ENCODE data around the gene KIRREL3. TPM values are rescaled to one million over a fixed set of nuclear protein-coding genes. Genes with fewer than 3 reads are reported as not detected.

Gene KIRREL3
- polyA plus RNA-seq, 2 of the 4 experiments (the other 2 are of a cell fraction), result 3.0 to 11.0 TPM

- no peak for TF ChIP-seq USF2 (IDR thresholded peaks at IDR 0.05)
- no peak for TF ChIP-seq NR3C1 (IDR thresholded peaks at IDR 0.05)
These were observed 403.5 kb downstream of the KIRREL3 start (continued) for GRCh38 chr11:126597041-126597440.

DNA sequence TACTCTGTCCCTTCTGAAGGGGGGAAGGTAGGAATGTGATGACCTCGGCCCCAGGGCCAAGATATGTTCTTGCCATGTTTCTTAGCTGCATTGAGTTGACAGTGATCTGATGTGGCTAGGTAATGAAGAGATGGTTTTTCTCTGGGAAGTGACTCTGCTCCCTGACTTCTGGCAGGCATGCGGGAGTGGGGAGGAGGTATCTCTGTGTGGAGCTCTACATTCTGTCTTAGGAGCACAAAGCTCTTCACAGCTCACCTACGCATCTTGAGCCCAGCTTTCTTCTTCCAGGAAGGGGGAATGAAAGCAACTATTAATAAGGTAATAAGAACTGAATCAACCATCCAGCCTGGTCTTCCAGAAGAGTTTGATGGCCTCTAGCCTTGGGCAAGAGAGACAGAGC, 404.1 kb downstream of the KIRREL3 start:
- no peaks in the 10 kb centered on the region for H3K4me1 ChIP-seq
- no peak for ATAC-seq
- H3K4me3 ChIP-seq, result no peak overlapping the region
- 83% methylated on average over 3 of the region's 3 CpGs for WGBS (ENCODE audit: missing lambda C conversion rate)
- ChIA-PET CTCF (no interaction called here), POLR2A (no interaction called here)
- no peak for DNase-seq (ENCODE audit: low read depth in 1 of 2, low spot score in 1 of 2)
- no peak overlapping the region for H3K27ac ChIP-seq
- no peaks in the 10 kb centered on the region for H3K9me3 ChIP-seq
- TF ChIP-seq MYC (IDR thresholded peaks at IDR 0.05; ENCODE audit: borderline replicate concordance, low read length) (no peak), GATA3 (IDR thresholded peaks at IDR 0.05; ENCODE audit: borderline replicate concordance) (no peak), SMC3 (IDR thresholded peaks at IDR 0.05) (no peak), POLR2AphosphoS2 (conservative IDR thresholded peaks at IDR 0.05; ENCODE audit: low read length) (no peak), ZSCAN20 (CRISPR knock-in tag; IDR thresholded peaks at IDR 0.05) (no peak), CBX2 (IDR thresholded peaks at IDR 0.05; ENCODE audit: borderline replicate concordance, low read depth) (no peak), RNF2 (IDR thresholded peaks at IDR 0.05; ENCODE audit: borderline replicate concordance, low read depth) (no peak), CEBPB (IDR thresholded peaks at IDR 0.05) (no peak), CBX8 (IDR thresholded peaks at IDR 0.05) (no peak), FOSB (CRISPR knock-in tag; IDR thresholded peaks at IDR 0.05) (no peak), JUN (IDR thresholded peaks at IDR 0.05) (no peak), BHLHE40 (IDR thresholded peaks at IDR 0.05; ENCODE audit: low read depth, low read length) (no peak), KDM5A (IDR thresholded peaks at IDR 0.05) (no peak), ESRRA (IDR thresholded peaks at IDR 0.05; ENCODE audit: borderline replicate concordance, low read length) (no peak), RFX5 (IDR thresholded peaks at IDR 0.05) (no peak), JUNB (IDR thresholded peaks at IDR 0.05) (no peak), EHF (CRISPR knock-in tag; IDR thresholded peaks at IDR 0.05) (no peak)
- TF ChIP-seq, protein P1, sequence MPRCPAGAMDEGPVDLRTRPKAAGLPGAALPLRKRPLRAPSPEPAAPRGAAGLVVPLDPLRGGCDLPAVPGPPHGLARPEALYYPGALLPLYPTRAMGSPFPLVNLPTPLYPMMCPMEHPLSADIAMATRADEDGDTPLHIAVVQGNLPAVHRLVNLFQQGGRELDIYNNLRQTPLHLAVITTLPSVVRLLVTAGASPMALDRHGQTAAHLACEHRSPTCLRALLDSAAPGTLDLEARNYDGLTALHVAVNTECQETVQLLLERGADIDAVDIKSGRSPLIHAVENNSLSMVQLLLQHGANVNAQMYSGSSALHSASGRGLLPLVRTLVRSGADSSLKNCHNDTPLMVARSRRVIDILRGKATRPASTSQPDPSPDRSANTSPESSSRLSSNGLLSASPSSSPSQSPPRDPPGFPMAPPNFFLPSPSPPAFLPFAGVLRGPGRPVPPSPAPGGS (IDR thresholded peaks at IDR 0.05), result no peak
- TF ChIP-seq, protein P2, sequence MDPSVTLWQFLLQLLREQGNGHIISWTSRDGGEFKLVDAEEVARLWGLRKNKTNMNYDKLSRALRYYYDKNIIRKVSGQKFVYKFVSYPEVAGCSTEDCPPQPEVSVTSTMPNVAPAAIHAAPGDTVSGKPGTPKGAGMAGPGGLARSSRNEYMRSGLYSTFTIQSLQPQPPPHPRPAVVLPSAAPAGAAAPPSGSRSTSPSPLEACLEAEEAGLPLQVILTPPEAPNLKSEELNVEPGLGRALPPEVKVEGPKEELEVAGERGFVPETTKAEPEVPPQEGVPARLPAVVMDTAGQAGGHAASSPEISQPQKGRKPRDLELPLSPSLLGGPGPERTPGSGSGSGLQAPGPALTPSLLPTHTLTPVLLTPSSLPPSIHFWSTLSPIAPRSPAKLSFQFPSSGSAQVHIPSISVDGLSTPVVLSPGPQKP (IDR thresholded peaks at IDR 0.05; ENCODE audit: low read depth, low read length), result no peak
- H3K4me2 ChIP-seq, result no peak overlapping the region
- FAIRE-seq, result no peak

- Histone ChIP-seq H3K9me3 (no peaks in the 10 kb centered on the region), H3K4me3 (no peak overlapping the region), H3K27ac (no peak overlapping the region), H3K4me1 (no peaks in the 10 kb centered on the region), H3K4me2 (no peak overlapping the region)
- TF ChIP-seq HOXA7 (CRISPR knock-in tag; IDR thresholded peaks at IDR 0.05), result no peak
- TF ChIP-seq ZFP36 (IDR thresholded peaks at IDR 0.05; ENCODE audit: borderline replicate concordance, partially characterized antibody), result no peak
- TF ChIP-seq CBX8 (IDR thresholded peaks at IDR 0.05), result no peak
- no peak for TF ChIP-seq TFCP2L1 (CRISPR knock-in tag; IDR thresholded peaks at IDR 0.05)
- TF ChIP-seq REST (IDR thresholded peaks at IDR 0.05), result no peak
- TF ChIP-seq, protein P1 (IDR thresholded peaks at IDR 0.05), result no peak
- no peak for TF ChIP-seq BHLHE40 (IDR thresholded peaks at IDR 0.05; ENCODE audit: low read depth, low read length)
- no peak for TF ChIP-seq MAZ (IDR thresholded peaks at IDR 0.05; ENCODE audit: borderline replicate concordance, low read depth, low read length)
- ATAC-seq (no peak), FAIRE-seq (no peak), DNase-seq (ENCODE audit: low read depth in 1 of 2, low spot score in 1 of 2) (no peak)
- CTCF ChIA-PET, result interaction anchor here (1.5 to 2.0 kb wide), 2 partner anchors 12 to 115 kb away, joined by 3 to 9 read pairs; no protein-coding TSS in a partner anchor
- 80% methylated on average over 1 of the region's 3 CpGs for WGBS (ENCODE audit: missing lambda C conversion rate)
- POLR2A ChIA-PET, result no interaction called here
These were observed 405.0 kb downstream of the KIRREL3 start for GRCh38 chr11:126595560-126595959.

All from A549 (cell line).